DMS114 treated with DMSO at 0.1 percent for 48 hours (cell line): Measurements from ENCODE around the gene TTC33.
"Not testable (repeated sequence)": the region's sequence is repeated elsewhere in the genome, so short reads cannot be mapped to it uniquely, and the experiment has no call there.

Experiments
- DNase-seq: peaks from one replicate; lab custom pipeline; 2025; ENCODE audit not compliant: unreplicated experiment; lab: John Stamatoyannopoulos, UW

The TTC33 gene

GRCh38 chr5:40654377-40654991 is 101.3 kb downstream of the TTC33 start:
- no peak for DNase-seq

DNA sequence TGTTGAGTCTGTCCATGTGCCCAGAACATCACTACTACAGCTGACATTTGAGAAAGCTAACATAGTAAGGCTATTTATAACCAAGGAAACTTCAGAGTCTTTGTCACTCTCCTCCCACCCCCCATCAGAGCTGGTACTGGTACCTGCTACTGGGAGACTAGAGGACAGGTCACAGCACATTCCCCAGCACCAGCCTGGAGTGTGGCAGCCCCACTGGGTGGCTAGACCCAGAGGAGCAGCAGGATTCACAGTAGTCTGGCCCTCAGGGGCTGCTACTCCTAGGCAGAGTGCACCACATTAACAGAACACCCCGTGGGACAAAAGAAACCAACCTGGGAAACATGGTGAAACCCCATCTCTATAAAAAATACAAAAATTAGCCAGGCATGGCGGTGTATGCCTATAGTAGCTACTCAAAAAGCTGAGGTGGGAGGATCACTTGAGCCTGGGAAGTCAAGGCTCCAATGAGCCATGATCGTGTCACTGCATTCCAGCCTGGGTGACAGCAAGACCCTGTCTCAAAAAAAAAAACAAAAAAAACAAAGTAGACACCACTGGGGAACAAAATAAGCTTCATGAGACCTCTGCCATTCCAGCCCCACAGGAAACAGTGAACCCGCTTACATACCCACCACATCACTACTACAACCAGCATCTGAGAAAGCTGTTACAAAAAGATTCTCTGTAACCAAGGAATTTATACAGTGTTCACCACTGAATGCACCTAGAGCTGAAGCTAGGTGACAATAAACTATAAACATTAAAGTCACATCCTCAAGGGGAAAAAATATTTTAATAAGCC is 102.3 kb downstream of the TTC33 start:
- no peak for DNase-seq

DNA sequence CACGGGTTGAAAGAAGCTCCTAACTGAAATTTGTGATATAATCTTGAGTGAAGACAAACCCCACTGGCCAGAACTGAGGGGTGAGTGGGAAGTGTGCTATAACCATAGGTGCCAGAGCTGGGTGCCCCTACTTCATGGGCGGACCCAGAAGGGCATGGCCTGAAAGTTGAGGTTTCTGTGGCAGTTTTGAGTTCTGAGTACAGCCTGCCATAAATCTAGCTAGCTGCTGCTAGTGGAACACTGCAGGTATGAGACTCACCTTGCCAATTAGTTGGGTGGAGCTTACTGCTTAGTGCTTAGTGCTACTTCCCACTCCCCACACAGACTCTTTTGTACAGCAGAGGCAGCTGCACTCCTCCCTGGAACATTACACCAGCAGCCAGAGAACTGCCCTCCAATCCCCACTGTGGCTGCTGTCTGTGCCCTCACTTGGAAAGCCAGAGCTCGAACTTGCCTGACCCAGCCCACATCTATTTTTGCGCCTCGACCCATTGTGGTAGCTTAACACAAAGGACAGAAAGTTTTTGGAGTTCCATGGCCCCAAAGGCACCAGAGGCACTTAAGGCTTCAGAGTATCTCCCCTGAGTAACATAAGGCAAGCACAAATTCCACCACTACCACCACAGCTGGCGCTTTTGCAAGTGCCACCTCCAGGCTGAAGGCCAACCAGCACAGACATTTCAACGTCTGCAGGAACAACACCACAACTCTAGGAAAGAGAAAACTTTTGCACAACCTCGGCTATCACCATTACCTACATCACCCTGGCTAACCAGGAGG is 103.1 kb downstream of the TTC33 start:
- no peak for DNase-seq

- DNase-seq, result no peak
These were observed 104.6 kb downstream of the TTC33 start for GRCh38 chr5:40651201-40651600.

DNA sequence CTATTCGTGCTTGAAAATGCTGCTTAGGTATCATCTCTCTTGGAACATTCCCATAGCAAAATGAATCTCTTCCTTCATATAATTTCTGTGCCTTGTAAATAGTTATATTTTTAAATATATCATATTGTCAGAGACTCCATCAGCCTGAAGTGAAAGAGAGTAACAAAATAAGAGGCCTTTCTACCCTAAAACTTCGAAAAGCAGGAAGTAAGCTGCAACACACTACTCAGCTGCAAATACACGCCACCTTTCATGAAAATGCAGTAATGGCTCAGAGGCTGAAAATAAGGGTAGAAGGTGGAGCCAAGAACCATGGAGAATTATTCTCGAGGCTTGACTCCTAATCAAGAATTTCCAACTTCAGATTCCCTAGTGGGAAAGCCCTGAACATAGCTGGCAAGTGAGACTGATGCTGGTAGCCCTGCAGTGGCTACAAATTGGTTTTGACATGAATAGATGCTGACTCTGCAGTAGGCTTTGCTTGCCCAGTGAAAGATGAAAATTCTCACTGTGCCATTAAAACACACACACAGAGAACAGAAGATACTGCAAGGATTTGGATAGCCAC is 106.2 kb downstream of the TTC33 start:
- DNase-seq, result no peak

DNA sequence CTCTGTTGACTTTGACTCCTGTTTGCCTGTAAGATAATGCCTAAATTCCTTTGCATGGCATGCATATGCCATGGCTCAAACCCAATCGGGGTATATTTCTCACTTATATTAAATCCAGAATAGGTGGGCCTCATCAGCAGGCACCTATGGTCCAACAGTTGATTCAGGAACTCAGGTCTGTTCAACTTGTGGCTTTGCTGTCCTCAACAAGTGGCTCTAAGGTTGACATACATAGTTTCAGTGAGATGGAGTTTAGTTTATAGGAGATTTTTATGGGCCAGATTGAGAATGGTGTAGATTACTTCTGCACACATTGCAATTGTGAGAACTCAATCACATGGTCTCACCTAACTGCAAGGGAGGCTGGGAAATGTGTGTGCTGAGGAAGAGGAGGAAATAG is 107.6 kb downstream of the TTC33 start:
- DNase-seq, result no peak

DNA sequence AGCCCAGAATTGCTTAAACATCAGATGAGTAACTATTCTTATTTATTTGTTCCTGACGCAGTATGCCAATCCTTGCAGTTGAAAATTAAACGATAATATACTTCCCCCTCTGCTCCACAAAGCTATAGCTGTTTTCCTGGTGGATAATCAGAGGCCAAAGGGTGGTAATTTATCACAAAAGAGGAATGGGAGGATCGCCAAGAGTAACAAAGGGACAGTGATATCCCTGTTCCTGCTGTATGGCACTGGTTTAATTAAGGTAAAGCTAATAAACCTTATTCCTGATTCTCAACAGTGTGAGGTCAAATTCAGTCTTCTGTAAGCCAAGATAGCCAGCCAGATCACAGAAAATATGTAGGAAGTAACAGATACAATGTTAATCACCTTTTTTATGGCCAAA is 109.5 kb downstream of the TTC33 start:
- no peak for DNase-seq

- DNase-seq, result not testable (repeated sequence)
These were observed 116.2 kb downstream of the TTC33 start for GRCh38 chr5:40639531-40639930.

- no peak for DNase-seq
These were observed 121.2 kb downstream of the TTC33 start for GRCh38 chr5:40634593-40634992.

- DNase-seq, result no peak
These were observed 121.6 kb downstream of the TTC33 start for GRCh38 chr5:40634154-40634553.

DNA sequence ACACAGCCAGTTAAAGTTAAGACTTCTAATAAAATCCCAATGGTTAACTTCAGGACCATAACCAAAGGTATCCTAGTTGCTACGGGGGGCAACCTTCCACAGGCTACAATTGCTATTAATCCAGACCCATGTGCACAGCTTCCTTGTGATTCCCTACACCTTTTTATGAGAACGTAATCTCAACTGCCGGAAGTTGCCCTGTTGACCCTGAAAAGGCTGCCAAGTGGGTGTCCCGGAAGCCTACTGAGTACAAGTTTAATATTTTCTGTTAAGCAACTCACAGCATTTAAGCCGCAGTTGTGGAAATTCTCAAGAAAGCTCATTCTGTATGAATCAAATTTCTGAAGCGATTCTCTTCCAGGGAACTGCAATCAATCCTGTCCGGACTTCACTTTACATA is 124.5 kb downstream of the TTC33 start:
- DNase-seq, result no peak

GRCh38 chr5:40630126-40630525 is 125.6 kb downstream of the TTC33 start:
- DNase-seq, result no peak

DNA sequence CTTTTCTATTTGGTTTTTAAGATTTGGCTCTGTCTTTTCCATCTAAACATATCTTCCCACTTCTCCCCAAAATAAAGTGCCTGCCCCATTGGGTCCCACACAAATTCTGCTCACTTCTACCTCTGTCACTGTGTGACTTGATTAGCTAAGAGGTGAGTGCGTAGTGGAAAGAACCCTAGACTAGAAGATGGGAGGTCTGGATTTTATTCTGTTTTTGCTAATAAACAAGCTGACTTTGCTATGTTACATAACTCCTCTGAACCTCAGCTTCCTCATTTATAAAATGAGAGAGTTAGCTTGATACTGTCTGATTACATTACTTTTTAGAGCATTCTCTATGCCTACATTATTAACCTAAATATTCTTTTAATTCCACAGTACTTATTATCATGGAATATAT is 127.4 kb downstream of the TTC33 start:
- no peak for DNase-seq

GRCh38 chr5:40627706-40628105 is 128.1 kb downstream of the TTC33 start:
- DNase-seq, result no peak

GRCh38 chr5:40626801-40627200 is 129.0 kb downstream of the TTC33 start:
- DNase-seq, result no peak

DNA sequence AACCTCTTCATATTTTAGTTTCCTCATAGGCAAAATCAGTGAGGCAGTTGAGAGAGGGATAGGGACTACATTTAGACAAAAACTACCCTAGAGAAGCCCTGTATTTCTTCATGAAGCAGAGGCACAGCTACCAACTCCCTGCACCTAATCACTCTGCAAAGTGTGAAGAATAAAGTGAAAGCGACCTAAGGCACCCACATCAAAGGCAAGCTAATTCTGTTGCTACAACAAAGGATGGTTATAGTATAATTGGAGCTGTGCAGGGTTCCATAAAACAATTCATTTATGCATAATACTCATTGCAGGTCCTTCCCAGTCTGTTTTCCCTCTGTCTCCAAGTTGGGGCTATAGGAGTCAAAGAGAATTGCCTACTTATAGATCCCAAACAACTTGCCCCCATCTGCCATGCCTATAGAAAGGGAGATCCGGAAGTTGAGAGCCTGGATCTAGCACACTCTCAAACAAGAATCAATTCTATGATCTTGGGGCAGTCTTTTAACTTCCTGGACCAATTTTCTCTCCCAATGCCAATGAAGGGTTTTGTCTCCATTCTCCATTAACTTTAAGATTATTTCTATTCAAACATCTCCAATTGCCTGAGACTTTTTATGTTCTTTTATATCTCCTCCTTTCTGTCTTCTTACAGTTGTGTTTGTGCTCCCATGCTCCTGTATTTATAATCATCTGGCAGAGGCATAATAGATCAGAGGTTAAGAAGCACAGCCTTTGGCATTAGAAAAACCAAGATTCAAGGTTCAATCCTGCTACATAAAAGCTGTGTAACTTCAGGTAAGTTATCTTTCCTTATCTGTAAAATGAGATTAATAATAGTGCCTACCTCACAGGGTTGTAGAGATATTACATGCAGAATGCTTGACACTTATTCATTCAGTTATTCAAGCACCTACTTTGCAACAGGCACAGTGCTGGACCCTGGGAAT is 132.0 kb downstream of the TTC33 start:
- DNase-seq, result no peak

DNA sequence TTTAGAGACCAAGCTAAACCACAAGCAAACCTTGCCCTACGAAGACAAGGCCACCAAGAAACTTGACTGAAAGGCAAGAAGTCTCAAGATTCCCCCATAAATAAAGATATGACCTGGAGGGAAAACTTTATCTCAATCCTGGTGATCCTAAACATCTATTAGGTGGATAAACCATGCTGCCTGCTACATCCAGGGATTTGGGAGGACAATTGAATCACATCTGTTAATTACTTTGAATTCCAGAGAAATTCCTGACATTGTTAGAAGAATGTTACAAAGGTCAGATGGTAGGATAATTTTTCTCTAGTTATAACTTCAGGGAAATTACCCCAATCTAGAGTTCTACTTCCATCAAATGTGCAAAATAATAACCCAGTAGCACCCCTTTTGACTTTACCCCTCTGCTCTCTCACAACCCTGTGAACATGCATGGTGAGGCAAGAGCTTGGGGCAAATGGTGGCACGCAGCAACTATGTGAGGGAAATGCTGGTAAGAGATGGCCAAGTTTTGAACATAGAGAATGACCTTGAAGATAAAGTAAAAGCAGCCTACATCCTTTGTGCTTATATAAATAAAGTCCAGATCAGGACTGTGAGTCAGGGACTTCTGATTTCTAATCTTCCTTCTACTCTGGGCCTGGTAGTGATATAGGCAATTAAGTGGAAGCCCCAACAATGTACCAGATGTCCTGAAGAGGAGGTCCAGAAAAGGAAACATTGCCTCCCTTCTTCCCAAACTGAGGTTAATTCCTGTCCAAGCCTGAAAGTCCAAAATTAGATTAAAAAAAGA is 133.1 kb downstream of the TTC33 start:
- DNase-seq, result no peak

- DNase-seq, result no peak
These were observed 136.3 kb downstream of the TTC33 start for GRCh38 chr5:40619421-40619820.

- no peak for DNase-seq
These were observed 136.8 kb downstream of the TTC33 start for GRCh38 chr5:40618926-40619325.

DNA sequence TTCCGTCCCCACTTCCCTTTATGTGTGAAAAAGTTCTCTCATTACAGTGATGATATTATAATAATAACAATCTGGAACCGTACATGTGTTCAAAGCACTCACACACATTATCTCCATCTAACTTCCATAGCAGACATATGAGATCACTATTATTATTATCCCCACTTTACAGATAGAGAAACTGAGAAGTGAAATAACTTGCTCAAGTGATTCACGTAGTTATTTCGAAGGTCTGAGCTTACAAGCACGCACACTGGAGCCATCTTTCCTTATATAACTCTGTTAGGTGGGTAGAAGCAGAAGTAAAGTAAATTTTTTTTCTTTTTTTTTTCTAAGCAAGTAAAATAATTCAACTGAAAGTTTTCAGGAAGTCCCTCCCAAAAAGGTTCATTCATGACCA is 139.0 kb downstream of the TTC33 start:
- DNase-seq, result no peak
